ENCODE measurements around the gene IL31RA.
A peak's percentile ranks its signal among the peaks of the same experiment; 100 is the strongest.
"Not testable (repeated sequence)": the region's sequence is repeated elsewhere in the genome, so short reads cannot be mapped to it uniquely, and the experiment has no call there.

The IL31RA gene

DNA sequence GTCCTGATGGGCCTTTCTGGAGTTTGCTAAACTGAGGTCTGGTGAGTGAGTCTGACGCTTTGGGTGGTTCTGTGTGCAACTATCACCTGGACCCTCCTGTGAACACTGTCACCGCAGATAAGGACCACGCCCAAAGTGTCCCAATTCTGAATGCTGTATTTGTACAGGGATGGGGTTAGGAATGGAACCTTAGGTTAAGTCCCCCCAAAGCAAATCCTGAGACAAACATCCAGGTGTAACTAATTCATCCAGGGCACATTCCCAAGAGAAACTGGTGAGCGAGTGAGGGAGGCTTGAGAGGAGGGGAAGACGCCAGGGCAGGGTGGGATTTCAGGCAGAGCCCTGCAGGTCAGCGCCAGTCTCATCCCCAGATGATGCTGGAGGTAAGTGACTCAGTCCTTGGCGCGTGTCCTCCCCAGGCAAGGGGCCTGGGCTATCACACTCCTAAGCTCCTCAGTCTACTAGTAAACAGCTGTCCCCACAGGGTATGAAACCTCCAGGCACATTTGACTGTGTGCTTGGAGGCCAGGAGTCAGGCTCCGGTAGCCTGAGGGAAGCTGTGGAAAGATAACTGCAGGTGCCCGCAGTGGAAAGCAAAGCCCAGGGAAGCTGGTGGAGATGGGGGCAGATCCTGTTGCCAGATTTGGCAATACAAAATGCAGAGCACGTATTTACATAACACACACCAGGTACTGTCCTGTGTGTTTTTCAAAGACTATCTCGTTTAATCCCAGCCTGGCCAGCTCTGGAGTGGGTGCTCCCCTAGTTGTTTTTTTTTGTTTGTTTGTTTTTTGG, 76.9 kb downstream of the IL31RA start:
- DNase-seq = no peak

DNA sequence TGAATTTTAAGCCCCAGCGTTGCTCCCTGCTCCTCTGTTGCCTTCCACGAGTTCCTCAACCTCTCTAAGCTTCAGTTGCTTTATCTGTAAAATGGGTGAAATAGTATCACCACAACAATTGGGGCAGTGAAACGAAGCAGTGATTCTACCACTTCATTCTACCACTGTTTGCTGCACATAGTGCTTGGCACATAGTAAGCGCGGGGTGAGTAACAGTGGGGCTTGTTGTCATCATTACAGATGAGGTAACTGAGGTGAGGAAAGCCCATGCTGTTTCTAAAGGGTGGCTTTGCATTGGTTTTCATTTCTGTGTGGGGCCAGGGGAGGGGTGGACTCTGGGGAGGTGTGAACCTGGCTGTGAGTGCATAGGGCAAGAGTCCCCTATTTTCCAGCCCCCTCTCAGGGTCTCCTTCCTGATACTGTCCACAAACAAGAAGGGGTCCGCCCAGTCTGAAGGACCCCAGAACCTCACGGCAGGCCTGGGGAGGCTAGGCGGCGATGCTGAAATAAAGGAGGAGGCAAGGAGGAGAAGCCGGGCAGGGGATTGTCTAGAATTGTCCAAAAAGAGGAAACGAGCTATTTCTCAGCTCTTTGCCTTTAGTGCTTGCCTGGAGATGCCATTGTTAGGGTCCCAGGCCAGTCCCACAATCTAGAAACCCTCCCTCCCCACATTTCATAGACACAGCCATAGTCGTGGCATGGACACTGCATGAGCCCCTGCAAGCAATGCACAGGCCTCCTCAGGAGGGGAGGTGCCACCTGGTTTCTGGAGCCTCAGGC, 78.1 kb downstream of the IL31RA start:
- DNase-seq = no peak

DNA sequence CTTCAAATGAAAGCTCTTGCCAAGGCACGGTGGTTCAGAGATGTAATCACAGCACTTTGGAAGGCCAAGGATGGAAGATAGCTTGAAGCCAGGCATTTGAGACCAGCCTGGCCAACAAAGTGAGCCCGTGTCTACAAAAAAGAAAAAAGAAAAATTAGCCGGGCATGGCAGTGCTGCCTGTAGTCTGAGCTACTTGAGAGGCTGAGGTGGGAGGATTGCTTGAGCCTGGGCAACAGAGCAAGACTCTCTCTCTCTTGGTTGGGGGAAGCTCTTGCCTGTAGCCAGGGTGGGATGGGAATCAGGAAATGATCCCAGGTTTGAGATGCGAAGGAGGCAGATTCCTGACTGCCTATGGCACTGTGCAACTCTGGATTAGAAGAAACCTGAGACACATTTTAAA, 81.5 kb downstream of the IL31RA start:
- DNase-seq = no peak

DNA sequence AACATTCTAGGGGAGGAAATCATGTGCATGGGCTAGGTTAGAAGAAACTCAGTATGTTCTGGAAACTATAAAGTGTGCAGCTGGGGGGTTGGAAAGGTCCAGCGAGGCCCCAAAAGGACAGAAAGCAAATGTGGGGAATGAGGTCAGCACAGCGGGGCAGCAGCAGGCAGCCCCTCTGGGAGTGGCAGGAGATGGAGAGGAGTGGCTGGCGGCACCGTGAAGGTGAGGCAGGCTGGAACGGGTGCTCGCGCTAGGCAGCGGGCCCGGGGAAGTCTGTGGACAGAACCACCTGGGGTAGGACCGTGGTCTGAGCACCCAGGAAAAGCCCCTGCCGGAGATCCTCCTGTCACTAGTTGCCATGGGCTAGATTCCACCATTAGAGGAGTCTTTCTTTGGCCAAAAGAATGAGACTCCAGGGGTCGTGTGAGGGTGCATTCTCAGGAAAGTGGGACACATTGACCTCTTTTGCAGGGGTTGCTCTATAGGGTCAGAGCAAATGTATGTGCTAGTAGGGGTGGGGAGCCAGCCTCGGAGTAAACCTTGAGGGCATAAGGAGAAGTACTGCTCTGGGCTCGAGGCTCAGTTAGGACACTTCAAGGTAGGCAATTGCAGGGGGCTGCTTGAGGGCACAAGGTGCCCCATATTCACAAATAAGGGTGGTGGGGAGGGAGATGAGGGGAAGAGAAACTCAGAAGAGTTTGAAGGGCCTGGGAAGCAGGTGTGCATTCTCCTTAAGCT, 82.4 kb downstream of the IL31RA start:
- no peak for DNase-seq

DNA sequence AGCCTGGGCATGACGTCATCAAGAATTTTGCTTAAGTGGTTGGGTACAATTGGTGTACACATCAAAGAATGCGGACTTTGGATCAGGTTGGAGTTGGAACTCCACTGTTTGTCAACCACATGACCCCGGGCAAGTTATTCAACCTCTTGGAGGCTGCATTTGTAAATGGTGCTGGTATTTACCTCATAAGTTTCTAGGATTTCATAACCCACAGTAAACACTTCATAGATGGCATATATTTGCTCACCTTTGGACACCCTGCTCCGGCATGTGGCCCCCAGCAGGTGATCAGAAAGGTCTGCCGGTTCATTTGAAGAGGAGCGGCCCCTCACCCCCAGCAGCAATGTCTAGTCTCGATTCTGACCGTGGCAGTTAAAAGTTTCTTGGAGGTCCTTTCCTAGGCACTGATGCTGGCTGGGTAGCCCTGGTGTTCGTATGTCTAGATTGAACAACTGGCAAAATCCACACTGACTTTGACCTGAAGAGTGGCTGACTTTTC, 83.0 kb downstream of the IL31RA start:
- DNase-seq = no peak

DNA sequence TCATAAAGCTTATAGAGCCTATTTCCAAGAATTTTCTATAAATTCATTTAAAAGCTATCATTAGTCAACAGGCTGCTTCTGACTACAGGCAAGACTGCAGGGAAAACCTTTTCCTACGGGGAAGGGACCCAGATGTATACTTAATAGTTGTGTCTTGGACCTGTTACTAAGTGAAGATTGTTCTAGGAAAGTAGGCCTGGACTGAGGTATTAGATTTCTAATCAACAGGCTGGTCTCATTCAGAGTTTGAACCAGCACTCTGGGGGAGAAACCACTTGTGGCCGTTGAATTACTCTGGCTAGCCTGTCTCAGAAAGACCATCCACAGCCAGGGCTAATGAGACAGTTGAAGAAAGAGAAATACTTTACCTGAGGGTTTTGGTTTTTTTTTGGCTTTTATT, 83.6 kb downstream of the IL31RA start:
- no peak for DNase-seq

DNA sequence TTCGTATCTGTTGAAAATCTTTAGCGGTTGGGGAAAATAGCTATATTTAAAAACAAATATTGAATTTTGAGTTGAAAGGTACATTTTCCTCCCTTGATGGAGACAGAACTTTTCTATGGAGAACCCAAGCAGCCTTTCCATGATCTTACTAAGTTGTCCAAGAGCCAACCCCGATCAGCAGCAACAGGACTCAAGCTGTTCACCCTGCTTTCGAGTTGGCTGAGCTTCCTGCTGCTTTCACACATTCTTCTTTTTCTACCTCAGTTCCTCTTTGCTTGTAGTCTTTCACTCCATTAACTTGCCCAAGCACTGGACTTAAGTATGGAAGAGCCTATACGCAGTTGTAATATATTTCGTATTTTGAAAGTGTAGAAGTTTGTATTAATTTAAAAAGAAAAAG, 84.2 kb downstream of the IL31RA start:
- DNase-seq = no peak

DNA sequence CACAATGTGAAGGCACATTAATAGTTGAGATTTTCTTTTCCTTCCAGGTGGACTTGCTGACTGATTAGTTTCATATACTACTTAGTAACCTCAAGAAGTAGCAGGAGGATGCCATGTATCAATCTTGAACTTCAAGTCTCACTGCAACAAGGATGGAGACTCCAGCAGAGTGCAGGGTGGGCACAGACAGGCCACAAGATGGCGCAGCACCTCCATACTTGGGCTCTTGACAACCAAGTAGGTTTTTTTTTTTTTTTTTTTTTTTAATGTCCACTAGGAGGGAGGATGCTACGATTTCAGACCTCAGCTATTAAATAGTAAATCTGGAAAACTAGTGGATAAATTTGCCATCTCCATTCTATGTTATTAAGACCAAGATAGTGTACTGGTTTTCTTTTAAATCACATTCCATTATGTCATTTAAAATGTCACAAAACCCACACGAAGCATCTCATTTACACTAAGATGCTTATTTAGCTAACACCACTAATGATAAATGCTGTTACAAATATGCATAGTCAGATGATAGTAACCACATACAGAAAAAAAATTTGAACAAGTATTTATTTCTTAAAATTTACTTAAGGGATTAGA, 85.0 kb downstream of the IL31RA start:
- peak; percentile 86 for DNase-seq

DNA sequence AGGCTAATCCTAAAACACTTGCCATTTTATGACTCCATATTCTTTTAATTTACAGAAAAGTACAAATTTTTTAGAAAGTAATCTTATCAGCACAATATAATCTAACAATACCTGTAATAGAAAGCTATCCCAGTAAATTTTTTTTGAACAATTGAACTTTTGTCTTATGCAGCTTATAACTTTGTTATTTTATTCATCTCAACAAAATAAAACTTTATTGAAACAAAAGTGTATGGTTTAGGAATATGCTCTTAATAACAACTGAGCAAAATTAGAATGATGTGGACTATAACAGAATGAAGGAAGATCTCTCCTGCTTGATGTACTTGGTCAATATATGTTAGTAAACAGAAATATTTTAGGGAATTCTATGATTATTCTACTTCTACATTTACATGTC, 86.4 kb downstream of the IL31RA start:
- DNase-seq = not testable (repeated sequence)

DNA sequence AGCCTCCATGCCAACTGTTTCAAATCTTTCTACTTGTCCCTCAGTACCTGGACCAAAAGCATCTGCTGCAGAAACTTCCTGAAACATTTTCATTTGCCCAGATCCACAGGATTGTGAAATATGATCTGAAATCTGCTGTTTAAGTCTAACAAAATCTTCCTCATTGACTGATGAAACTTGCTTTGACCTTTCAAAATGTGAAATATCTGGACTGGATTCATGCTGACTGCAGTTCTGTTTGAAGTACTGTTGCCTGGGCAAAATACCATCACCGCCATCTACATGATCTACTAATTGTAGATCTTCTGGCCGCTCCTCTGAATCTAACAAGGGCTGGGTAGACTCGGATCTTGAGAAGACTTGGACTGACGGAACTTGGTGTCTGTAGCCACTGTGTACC, 90.0 kb downstream of the IL31RA start:
- not testable (repeated sequence) for DNase-seq

DNA sequence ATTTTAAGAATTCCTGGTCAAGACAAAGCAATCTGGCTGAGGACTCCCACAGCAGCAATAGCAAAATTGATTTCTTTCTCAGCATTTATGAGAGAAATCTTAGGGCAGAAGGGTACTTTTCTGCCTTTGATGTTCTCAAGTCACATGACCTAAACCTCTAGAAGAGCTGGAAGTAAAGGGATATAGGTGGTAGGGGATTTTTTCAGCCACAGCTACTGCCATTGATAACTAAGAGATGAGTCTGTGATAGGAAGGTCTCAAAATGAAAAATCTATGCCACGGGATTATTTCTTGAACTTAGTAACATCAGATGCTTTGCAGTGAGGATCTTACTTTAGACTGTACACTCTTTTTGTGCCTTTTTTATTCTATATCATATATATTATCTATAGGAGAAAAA, 108.1 kb downstream of the IL31RA start:
- DNase-seq = no peak

DNA sequence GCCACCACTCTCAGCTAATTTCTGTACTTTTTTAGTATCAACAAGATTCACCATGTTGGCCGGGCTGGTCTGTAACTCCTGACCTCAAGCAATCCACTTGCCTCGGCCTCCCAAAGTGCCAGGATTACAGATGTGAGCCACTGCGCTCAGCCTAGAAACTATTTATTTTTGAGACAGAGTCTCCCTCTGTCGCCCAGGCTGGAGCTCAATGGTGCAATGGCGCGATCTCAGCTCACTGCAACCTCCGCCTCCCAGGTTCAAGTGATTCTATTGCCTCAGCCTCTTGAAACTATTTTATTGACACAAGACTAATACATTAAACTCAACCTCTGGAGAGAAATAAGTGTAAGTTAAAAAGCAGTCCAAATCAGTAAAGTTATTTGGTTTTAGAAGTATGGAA, 109.6 kb downstream of the IL31RA start:
- DNase-seq = no peak

DNA sequence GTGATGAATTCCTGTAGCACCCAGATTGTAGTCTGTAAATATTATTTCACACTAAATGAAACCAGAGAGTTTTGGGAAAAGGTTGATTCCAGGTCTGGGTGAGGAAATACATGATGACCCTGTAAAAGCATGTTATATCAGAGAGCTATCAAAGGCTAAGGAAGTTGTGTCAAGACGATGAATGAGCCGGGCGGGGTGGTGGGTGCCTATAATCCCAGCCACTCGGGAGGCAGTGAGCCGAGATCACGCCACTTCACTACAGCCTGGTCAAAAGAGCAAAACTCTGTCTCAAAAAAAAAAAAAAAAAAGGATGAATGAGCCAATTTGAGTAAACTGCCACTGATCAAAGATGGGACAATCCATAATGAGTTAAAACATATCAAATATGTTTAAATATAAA, 114.4 kb downstream of the IL31RA start:
- no peak for DNase-seq

DNA sequence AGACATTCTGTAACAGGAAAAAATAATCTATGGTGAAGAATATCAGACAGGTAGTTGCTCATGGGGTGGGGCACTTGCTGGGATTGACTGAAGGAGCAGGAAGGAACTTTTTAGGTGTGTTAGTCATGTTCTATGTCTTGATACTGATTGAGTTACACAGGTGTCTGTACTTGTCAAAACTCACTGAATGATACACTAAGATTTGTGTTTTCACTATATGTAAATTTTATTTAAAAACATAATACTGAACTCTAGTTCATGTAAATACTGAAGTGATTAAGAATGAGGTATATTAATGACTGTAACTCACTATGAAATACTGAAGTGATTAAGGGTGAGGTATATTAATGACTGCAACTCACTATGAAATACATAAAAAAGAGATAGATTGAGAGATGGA, 115.1 kb downstream of the IL31RA start:
- no peak for DNase-seq

DNA sequence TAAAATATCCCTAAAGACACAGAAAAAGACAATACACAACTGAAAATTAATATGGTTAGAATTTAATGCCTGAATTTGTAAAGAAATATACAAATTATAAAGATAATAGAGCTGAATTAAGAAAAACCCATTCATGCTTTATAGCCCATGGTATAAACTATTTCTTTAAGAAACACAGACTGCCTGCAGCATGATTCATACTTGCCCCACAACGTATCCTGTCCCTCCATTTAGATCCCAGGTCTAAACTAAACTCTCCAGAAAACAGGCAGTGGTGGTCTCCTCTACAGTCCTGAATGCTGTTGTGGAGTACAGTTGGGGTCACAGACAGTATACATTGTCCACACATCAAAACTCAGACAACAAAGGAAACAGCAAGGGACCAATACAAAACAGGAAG, 118.8 kb downstream of the IL31RA start:
- no peak for DNase-seq

Data from stimulated activated CD4-positive, alpha-beta T cell treated with anti-CD3 and anti-CD28 coated beads, Interleukin-15, amount 100 ng/mL, for 24 hours (primary cell).